Activated T-cell treated with anti-CD3 and anti-CD28 coated beads, Interleukin-2, amount 50 U/mL, for 24 hours (primary cell): ENCODE measurements around the gene SSTR5.

Source experiments
- DNase-seq: peaks from one replicate; pipeline ENCODE4 v3.0.0-alpha.2; 2020
- H3K27ac Mint-ChIP-seq: 2 replicates; pipeline ENCODE4 v1.8.0; 2020; ENCODE audit warnings: mild to moderate bottlenecking, mixed read lengths
- H3K27me3 Mint-ChIP-seq: 2 replicates; pipeline ENCODE4 v1.8.0; 2020; ENCODE audit warnings: mixed read lengths
- H3K36me3 Mint-ChIP-seq: 2 replicates; pipeline ENCODE4 v1.8.0; 2020; ENCODE audit warnings: low read depth, mixed read lengths
- H3K4me1 Mint-ChIP-seq: 2 replicates; pipeline ENCODE4 v1.8.0; 2020; ENCODE audit warnings: low read depth, mixed read lengths
- H3K4me3 Mint-ChIP-seq: 2 replicates; pipeline ENCODE4 v1.8.0; 2020; ENCODE audit warnings: mild to moderate bottlenecking, moderate library complexity, mixed read lengths
- H3K9me3 Mint-ChIP-seq: 2 replicates; pipeline ENCODE4 v1.8.0; 2020; ENCODE audit warnings: mixed read lengths

Gene SSTR5

GRCh38 chr16:1034230-1035065 is 38.1 kb upstream of the SSTR5 start:
- Mint-ChIP-seq H3K27ac (no peak overlapping the region), H3K9me3 (no peaks in the 10 kb centered on the region), H3K4me3 (no peak overlapping the region), H3K27me3 (peaks cover 3% of the 10 kb centered on the region), H3K36me3 (no peaks in the 10 kb centered on the region), H3K4me1 (no peaks in the 10 kb centered on the region)
- DNase-seq, result no peak

- no peaks in the 10 kb centered on the region for H3K4me1 Mint-ChIP-seq
- DNase-seq, result no peak
- H3K27me3 Mint-ChIP-seq, result no peaks in the 10 kb centered on the region
- H3K36me3 Mint-ChIP-seq, result no peaks in the 10 kb centered on the region
- H3K27ac Mint-ChIP-seq, result no peak overlapping the region
- H3K9me3 Mint-ChIP-seq, result no peaks in the 10 kb centered on the region
- H3K4me3 Mint-ChIP-seq, result no peak overlapping the region
Observed at GRCh38 chr16:1035066-1035415, 37.5 kb upstream of the SSTR5 start.

GRCh38 chr16:1036166-1036565 is 36.4 kb upstream of the SSTR5 start:
- Mint-ChIP-seq H3K27me3 (no peaks in the 10 kb centered on the region), H3K36me3 (no peaks in the 10 kb centered on the region), H3K4me3 (no peak overlapping the region), H3K4me1 (no peaks in the 10 kb centered on the region), H3K27ac (no peak overlapping the region), H3K9me3 (no peaks in the 10 kb centered on the region)
- no peak for DNase-seq

GRCh38 chr16:1036726-1037393 is 35.7 kb upstream of the SSTR5 start:
- DNase-seq, result no peak
- H3K4me3 Mint-ChIP-seq, result no peak overlapping the region

GRCh38 chr16:1037394-1038257 is 34.9 kb upstream of the SSTR5 start:
- no peak for DNase-seq
- H3K27me3 Mint-ChIP-seq, result peaks cover 4% of the 10 kb centered on the region
- no peaks in the 10 kb centered on the region for H3K4me1 Mint-ChIP-seq
- no peaks in the 10 kb centered on the region for H3K36me3 Mint-ChIP-seq
- no peak overlapping the region for H3K27ac Mint-ChIP-seq
- H3K9me3 Mint-ChIP-seq, result no peaks in the 10 kb centered on the region
- H3K4me3 Mint-ChIP-seq, result no peak overlapping the region

More at GRCh38 chr16:1036726-1037393, 35.7 kb upstream of the SSTR5 start:
- Mint-ChIP-seq H3K36me3 (no peaks in the 10 kb centered on the region), H3K27ac (no peak overlapping the region), H3K4me1 (no peaks in the 10 kb centered on the region), H3K27me3 (no peaks in the 10 kb centered on the region), H3K9me3 (no peaks in the 10 kb centered on the region)

GRCh38 chr16:1038932-1039331 is 33.6 kb upstream of the SSTR5 start:
- Mint-ChIP-seq H3K27ac (no peak overlapping the region), H3K36me3 (no peaks in the 10 kb centered on the region), H3K9me3 (no peaks in the 10 kb centered on the region), H3K27me3 (peaks cover 4% of the 10 kb centered on the region), H3K4me3 (no peak overlapping the region), H3K4me1 (no peaks in the 10 kb centered on the region)
- DNase-seq, result no peak

- DNase-seq, result no peak
- no peaks in the 10 kb centered on the region for H3K36me3 Mint-ChIP-seq
- H3K27me3 Mint-ChIP-seq, result peaks cover 4% of the 10 kb centered on the region
- no peak overlapping the region for H3K4me3 Mint-ChIP-seq
- H3K4me1 Mint-ChIP-seq, result no peaks in the 10 kb centered on the region
- H3K27ac Mint-ChIP-seq, result no peak overlapping the region
- no peaks in the 10 kb centered on the region for H3K9me3 Mint-ChIP-seq
Observed at GRCh38 chr16:1039762-1040161, 32.8 kb upstream of the SSTR5 start.

GRCh38 chr16:1040346-1040745 is 32.2 kb upstream of the SSTR5 start:
- Mint-ChIP-seq H3K36me3 (no peaks in the 10 kb centered on the region), H3K4me1 (no peaks in the 10 kb centered on the region), H3K27me3 (peaks cover 4% of the 10 kb centered on the region), H3K4me3 (no peak overlapping the region), H3K9me3 (no peaks in the 10 kb centered on the region), H3K27ac (no peak overlapping the region)
- no peak for DNase-seq

- peaks cover 4% of the 10 kb centered on the region for H3K27me3 Mint-ChIP-seq
- H3K36me3 Mint-ChIP-seq, result no peaks in the 10 kb centered on the region
- no peak for DNase-seq
- no peak overlapping the region for H3K4me3 Mint-ChIP-seq
- no peak overlapping the region for H3K27ac Mint-ChIP-seq
- H3K9me3 Mint-ChIP-seq, result no peaks in the 10 kb centered on the region
- no peaks in the 10 kb centered on the region for H3K4me1 Mint-ChIP-seq
Observed at GRCh38 chr16:1042049-1042744, 30.4 kb upstream of the SSTR5 start.

GRCh38 chr16:1042866-1043265 is 29.7 kb upstream of the SSTR5 start:
- Mint-ChIP-seq H3K36me3 (no peaks in the 10 kb centered on the region), H3K9me3 (no peaks in the 10 kb centered on the region), H3K4me3 (no peak overlapping the region), H3K4me1 (no peaks in the 10 kb centered on the region), H3K27ac (no peak overlapping the region), H3K27me3 (peaks cover 4% of the 10 kb centered on the region)
- DNase-seq, result no peak

- Mint-ChIP-seq H3K9me3 (no peaks in the 10 kb centered on the region), H3K4me1 (no peaks in the 10 kb centered on the region), H3K36me3 (no peaks in the 10 kb centered on the region), H3K27ac (no peak overlapping the region), H3K27me3 (peaks cover 4% of the 10 kb centered on the region), H3K4me3 (no peak overlapping the region)
- no peak for DNase-seq
Observed at GRCh38 chr16:1043881-1044451, 28.6 kb upstream of the SSTR5 start.

- Mint-ChIP-seq H3K9me3 (no peaks in the 10 kb centered on the region), H3K27ac (no peak overlapping the region), H3K27me3 (peaks cover 4% of the 10 kb centered on the region), H3K36me3 (no peaks in the 10 kb centered on the region), H3K4me1 (no peaks in the 10 kb centered on the region), H3K4me3 (no peak overlapping the region)
- no peak for DNase-seq
Observed at GRCh38 chr16:1044460-1045309, 27.9 kb upstream of the SSTR5 start.

GRCh38 chr16:1045310-1045992 is 27.1 kb upstream of the SSTR5 start:
- Mint-ChIP-seq H3K9me3 (no peaks in the 10 kb centered on the region), H3K27me3 (peaks cover 4% of the 10 kb centered on the region), H3K36me3 (no peaks in the 10 kb centered on the region), H3K4me3 (no peak overlapping the region), H3K27ac (no peak overlapping the region), H3K4me1 (no peaks in the 10 kb centered on the region)
- DNase-seq, result no peak
